NT2/D1 (cell line): ENCODE results near the gene LIPG.

Source experiments
- YY1 ChIP-seq: IDR thresholded peaks from 2 replicates; pipeline ENCODE4 v1.6.1; 2011; ENCODE audit not compliant: insufficient read length, insufficient read depth
- ZNF274 ChIP-seq: IDR thresholded peaks from 2 replicates; pipeline ENCODE4 v1.6.1; 2011; ENCODE audit warnings: mild to moderate bottlenecking, low read depth, low read length

GRCh38 chr18:49621301-49621700 is 59.4 kb downstream of the LIPG start:
- TF ChIP-seq ZNF274: no peak
- TF ChIP-seq YY1: no peak
